ENCODE data around the gene FLT1. TPM values are rescaled to one million over a fixed set of nuclear protein-coding genes. Genes with fewer than 3 reads are reported as not detected.
A peak's percentile ranks its signal among the peaks of the same experiment; 100 is the strongest.

The FLT1 gene, protein sequence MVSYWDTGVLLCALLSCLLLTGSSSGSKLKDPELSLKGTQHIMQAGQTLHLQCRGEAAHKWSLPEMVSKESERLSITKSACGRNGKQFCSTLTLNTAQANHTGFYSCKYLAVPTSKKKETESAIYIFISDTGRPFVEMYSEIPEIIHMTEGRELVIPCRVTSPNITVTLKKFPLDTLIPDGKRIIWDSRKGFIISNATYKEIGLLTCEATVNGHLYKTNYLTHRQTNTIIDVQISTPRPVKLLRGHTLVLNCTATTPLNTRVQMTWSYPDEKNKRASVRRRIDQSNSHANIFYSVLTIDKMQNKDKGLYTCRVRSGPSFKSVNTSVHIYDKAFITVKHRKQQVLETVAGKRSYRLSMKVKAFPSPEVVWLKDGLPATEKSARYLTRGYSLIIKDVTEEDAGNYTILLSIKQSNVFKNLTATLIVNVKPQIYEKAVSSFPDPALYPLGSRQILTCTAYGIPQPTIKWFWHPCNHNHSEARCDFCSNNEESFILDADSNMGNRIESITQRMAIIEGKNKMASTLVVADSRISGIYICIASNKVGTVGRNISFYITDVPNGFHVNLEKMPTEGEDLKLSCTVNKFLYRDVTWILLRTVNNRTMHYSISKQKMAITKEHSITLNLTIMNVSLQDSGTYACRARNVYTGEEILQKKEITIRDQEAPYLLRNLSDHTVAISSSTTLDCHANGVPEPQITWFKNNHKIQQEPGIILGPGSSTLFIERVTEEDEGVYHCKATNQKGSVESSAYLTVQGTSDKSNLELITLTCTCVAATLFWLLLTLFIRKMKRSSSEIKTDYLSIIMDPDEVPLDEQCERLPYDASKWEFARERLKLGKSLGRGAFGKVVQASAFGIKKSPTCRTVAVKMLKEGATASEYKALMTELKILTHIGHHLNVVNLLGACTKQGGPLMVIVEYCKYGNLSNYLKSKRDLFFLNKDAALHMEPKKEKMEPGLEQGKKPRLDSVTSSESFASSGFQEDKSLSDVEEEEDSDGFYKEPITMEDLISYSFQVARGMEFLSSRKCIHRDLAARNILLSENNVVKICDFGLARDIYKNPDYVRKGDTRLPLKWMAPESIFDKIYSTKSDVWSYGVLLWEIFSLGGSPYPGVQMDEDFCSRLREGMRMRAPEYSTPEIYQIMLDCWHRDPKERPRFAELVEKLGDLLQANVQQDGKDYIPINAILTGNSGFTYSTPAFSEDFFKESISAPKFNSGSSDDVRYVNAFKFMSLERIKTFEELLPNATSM (N-terminal part only)
- polyA plus RNA-seq, result 0.26 TPM

DNA sequence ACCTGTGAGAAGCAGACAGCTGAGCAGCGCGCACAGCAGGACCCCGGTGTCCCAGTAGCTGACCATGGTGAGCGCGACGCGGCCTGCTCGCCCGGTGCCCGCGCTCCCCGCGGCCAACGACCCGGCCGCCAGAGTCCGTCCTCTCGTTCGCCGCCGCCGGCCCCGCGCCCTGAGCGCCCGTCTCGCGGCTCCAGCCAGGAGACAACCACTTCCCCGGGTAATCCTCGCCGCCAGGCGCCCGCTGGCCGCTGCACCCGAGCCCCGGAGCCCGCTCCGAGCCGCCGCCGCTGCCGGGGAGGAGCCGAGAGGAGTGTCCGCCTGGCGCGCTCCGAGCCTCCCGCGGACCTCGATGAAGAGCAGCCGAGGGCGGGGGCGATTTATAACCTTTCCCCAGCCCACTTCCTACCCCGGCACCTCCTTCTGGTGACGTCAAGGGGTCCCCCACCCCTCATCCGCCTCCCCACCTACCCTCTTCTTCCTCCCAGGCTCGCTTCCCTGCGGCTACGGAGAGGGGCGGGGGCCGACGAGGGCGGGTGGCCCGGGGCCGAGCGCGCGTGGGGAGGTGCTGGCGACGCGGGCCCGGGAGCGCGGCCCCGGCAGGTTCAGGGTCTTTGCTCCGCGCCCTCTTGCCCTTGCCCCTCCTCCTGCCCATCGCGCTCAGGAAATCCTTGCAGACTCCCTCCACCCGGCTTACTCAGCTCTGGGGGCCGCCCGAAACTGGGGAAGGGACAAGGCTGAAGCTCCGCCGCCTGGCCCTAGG, at the start of gene FLT1:
Gene FLT1, minus strand, starts transcription at position 351 of the 760 bp plus-strand sequence. Its CDS starts 285 bp downstream, at position 66.
- peaks cover 34% of the 10 kb centered on the region for H3K27me3 Mint-ChIP-seq
- peak within 1 kb of the TSS; percentile 4 to 79 (median 38) for H3K4me3 Mint-ChIP-seq
- peaks cover 4 to 10% (median 9%) of the 10 kb centered on the region in 3 donors for H3K4me1 Mint-ChIP-seq
- H3K9me3 Mint-ChIP-seq, result peaks cover 0 to 2% (median 0%) of the 10 kb centered on the region in 3 donors
- H3K36me3 Mint-ChIP-seq, result no peaks in the 10 kb centered on the region
- H3K27ac Mint-ChIP-seq, result no peak within 1 kb of the TSS

DNA sequence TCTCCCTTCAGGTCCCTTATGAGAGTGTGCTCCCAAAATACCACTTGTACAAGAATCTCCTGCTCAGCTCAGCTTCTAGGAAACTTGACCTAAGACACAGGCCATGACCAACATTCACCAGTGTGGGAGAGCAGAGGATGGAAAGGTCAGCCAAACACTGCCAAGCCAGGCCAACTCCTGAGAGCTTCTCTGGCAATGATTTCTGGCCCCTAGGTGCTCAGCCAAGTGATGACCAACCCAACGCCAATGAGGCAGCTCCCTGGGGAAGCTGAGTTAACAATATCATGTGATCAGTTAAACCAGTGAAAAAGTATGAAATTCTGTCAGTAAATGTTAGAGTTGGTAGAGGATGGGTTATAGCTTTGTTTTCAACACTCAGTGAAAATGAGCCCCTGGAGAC, 49.1 kb upstream of the FLT1 start:
- Mint-ChIP-seq H3K9me3 (peaks cover 0 to 11% (median 5%) of the 10 kb centered on the region in 3 donors), H3K4me3 (no peak overlapping the region), H3K36me3 (no peaks in the 10 kb centered on the region), H3K4me1 (peaks cover 0 to 10% (median 6%) of the 10 kb centered on the region in 3 donors), H3K27ac (no peak overlapping the region), H3K27me3 (peaks cover 20% of the 10 kb centered on the region)

DNA sequence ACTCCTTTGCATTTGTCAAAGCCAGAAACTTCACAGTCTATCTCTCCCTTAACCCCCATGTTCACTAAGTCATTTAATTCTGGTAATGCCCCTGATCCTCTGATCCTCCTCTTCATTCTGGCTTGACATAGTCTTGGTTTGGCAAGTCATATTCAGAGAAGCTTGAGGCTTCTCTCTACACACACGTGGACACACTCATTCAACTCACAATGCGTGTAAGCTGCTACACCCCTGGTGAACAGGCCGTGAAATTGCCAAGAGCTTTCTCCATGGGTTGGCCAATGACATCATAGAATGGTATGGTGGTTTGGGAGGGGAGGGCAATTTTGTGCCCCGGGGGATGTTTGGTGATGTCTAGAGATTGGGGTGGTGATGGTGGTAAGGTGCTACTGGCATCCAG, 47.9 kb upstream of the FLT1 start:
- Mint-ChIP-seq H3K4me3 (no peak overlapping the region), H3K27ac (no peak overlapping the region)

DNA sequence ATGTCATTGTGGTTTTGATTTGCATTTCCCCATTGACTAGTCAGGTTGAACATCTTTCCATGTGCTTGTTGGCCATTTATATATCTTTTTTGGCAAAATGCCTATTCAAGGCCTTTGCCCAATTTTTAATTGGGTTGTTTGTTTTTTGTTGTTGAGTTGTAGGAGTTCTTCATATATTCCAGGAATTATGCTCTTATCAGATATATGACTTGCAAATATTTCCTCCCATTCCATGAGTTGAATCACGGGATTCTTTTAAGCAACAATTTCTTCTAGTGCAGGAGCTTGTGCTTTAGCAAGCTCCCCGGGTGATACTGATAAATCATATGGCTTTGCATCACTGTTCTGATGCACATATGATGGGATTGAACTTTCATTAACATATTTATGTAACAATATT, 47.0 kb upstream of the FLT1 start:
- H3K4me1 Mint-ChIP-seq, result peaks cover 0 to 10% (median 6%) of the 10 kb centered on the region in 3 donors
- H3K4me3 Mint-ChIP-seq, result no peak overlapping the region
- H3K27me3 Mint-ChIP-seq, result peaks cover 22% of the 10 kb centered on the region
- peaks cover 0 to 11% (median 5%) of the 10 kb centered on the region in 3 donors for H3K9me3 Mint-ChIP-seq
- H3K27ac Mint-ChIP-seq, result no peak overlapping the region
- no peaks in the 10 kb centered on the region for H3K36me3 Mint-ChIP-seq

More for the DNA sequence above, 47.9 kb upstream of the FLT1 start:
- Mint-ChIP-seq H3K4me1 (peaks cover 0 to 10% (median 6%) of the 10 kb centered on the region in 3 donors), H3K9me3 (peaks cover 0 to 11% (median 5%) of the 10 kb centered on the region in 3 donors), H3K36me3 (no peaks in the 10 kb centered on the region), H3K27me3 (peaks cover 23% of the 10 kb centered on the region)

DNA sequence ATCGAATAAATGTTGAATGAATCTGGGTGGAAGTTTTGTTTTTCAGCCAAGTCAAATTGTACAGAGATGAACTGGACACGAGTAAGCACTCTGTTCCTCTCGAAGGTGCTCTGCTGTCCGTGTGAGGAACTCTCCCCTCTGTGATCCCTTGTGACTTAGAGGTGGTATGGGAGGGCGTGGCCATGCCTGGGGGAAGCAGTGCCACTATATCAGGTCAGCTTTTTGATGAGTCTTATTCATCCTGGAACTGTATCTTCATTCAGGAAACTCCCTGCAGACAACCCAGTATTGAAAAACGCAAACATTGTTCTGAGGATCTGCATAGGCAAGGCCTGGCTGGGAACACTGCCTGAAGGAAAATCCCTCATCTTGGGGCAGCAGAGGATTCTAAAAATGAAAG, 45.7 kb upstream of the FLT1 start:
- Mint-ChIP-seq H3K4me3 (no peak overlapping the region), H3K4me1 (peaks cover 0 to 10% (median 6%) of the 10 kb centered on the region in 3 donors), H3K27ac (no peak overlapping the region), H3K36me3 (no peaks in the 10 kb centered on the region), H3K9me3 (peaks cover 0 to 11% (median 7%) of the 10 kb centered on the region in 3 donors), H3K27me3 (peaks cover 23% of the 10 kb centered on the region)

DNA sequence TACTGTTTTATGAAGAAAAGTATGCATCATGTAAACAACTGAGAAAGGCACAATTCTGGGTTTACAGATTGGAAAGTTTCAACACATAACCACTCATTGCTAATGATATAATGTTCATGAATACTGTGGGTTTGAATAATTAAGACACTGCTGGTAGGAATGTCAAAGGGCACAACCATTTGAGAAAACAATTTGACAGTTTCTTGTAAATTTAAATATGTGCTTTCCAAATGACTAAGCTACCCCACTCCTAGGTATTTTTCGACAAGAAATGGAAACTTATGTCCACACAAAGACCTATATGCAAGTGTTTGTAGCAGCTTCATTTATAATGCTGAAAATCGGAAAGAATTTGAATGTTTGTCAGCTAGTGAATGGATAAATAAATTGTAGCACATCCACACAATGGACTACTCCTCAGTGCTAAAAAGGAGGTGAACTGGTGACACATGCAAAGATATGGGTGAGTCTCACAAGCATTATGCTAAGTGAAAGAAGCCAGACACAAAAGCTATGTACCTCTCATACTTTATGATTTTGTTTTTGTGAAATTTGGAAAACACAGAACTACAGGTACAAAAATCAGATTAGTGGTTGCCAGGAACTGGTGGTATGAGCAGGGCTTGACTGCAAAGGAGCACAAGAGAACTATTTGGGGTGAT, 44.8 kb upstream of the FLT1 start:
- Mint-ChIP-seq H3K9me3 (peaks cover 0 to 11% (median 8%) of the 10 kb centered on the region in 3 donors), H3K27me3 (peaks cover 27% of the 10 kb centered on the region), H3K4me1 (peaks cover 0 to 10% (median 6%) of the 10 kb centered on the region in 3 donors), H3K27ac (no peak overlapping the region), H3K36me3 (no peaks in the 10 kb centered on the region), H3K4me3 (no peak overlapping the region)

DNA sequence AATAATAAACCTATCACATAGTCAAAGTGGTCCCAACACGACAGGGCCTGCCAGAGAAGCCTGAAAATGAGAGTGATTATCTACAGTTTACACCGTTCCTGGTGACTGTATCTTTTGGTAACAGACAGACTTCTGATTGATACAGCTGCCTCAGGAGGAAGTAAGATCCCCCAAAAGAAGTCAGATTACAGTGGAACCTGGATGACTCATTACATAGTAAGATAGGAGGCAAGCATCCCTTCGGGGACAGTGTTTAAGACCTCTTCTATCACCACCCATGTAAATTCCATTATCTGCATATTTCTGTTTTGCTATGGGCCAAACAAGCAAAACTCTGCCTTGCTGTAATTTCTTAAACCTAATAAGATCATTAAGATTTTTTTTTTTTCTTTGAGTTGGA, 44.0 kb upstream of the FLT1 start:
- Mint-ChIP-seq H3K4me1 (peaks cover 0 to 10% (median 6%) of the 10 kb centered on the region in 3 donors), H3K27me3 (peaks cover 33% of the 10 kb centered on the region), H3K4me3 (no peak overlapping the region), H3K27ac (no peak overlapping the region), H3K9me3 (peaks cover 0 to 8% (median 2%) of the 10 kb centered on the region in 3 donors), H3K36me3 (no peaks in the 10 kb centered on the region)

DNA sequence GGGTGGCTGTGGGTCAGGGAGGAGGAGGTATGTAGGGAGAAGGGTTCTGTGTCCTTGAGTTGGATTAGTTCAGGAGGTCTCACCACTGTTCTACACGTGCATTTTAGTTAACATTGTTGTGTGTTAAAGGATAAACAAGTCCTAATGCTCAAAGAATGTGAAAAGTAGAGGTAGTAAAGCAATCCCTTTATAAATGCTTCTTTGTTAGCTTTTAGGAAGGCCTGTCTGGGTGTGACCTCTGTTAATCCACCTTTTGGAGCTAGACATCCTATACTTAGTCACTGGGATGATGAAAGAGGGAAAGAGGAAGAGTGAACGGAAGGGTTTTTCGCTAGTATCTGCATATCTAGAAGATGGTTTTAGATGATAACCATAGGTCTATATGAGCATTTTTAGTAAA, 42.2 kb upstream of the FLT1 start:
- Mint-ChIP-seq H3K9me3 (peaks cover 0 to 5% (median 0%) of the 10 kb centered on the region in 3 donors), H3K4me3 (no peak overlapping the region), H3K4me1 (peaks cover 0 to 10% (median 6%) of the 10 kb centered on the region in 3 donors), H3K36me3 (no peaks in the 10 kb centered on the region), H3K27ac (no peak overlapping the region), H3K27me3 (peaks cover 37% of the 10 kb centered on the region)

DNA sequence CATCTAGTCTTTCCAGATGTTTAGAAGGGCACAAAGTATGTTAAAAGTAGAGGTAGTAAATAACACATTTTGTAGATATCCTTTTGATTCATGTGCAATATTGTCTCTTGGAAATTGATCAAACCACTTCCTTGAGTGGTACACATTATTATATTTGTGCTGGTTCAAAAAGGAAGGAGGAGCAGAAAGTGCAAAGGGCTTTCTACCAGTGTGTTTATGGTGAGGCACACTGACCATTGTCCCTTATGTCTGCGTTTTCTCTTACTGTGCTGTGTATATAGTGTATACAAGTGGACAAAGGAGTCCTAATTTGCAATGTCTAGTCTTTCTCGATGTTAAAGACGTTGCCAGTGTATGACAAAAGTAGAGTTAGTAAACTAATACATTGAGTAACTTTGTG, 41.4 kb upstream of the FLT1 start:
- H3K27me3 Mint-ChIP-seq, result peaks cover 37% of the 10 kb centered on the region
- peaks cover 0 to 9% (median 6%) of the 10 kb centered on the region in 3 donors for H3K4me1 Mint-ChIP-seq
- H3K9me3 Mint-ChIP-seq, result peaks cover 0 to 5% (median 0%) of the 10 kb centered on the region in 3 donors
- H3K27ac Mint-ChIP-seq, result no peak overlapping the region
- no peak overlapping the region for H3K4me3 Mint-ChIP-seq
- H3K36me3 Mint-ChIP-seq, result no peaks in the 10 kb centered on the region

DNA sequence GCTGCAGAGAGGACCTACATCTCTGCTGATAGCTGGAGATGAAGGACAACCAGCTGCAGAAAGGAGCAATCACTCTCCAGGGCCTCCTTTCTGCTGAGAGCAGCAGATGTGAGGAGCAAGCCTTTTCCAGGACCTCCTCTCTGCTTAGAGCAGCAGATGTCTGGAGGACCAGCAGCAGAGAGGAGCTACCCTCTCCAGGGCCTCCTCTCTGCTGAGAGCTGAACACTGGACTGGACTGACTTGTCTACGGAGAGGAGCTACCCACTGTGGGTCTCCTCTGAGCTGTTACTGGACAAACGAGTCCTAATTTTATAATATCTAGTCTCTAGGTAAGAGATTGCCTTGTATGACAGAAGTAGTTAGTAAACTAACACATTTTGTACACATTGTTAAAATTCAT, 40.8 kb upstream of the FLT1 start:
- Mint-ChIP-seq H3K4me3 (no peak overlapping the region), H3K4me1 (peaks cover 0 to 8% (median 4%) of the 10 kb centered on the region in 3 donors), H3K27ac (no peak overlapping the region), H3K9me3 (peaks cover 0 to 5% (median 0%) of the 10 kb centered on the region in 3 donors), H3K27me3 (peaks cover 37% of the 10 kb centered on the region), H3K36me3 (no peaks in the 10 kb centered on the region)

DNA sequence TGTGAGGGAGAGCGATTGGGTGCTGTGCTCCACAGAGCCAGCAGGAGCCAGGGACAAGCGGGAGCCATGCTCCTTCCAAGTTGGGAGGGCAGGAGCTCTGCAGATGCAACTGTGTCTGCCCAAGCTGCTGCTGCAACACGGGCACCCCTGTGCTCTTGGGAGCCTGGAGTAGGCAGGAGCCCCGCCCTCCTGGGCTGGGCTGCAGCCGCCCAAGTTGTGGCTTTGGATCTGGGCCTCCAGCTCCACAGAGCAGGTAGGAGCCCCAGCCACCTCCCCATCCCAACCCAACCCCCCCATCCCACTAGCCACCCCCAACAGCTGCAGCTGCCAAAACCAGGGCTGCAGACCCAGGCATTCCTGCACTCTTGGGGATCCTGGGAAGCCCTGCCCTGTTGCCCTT, 39.9 kb upstream of the FLT1 start:
- Mint-ChIP-seq H3K9me3 (peaks cover 0 to 5% (median 0%) of the 10 kb centered on the region in 3 donors), H3K27ac (no peak overlapping the region), H3K4me3 (no peak overlapping the region), H3K27me3 (peaks cover 28% of the 10 kb centered on the region), H3K36me3 (no peaks in the 10 kb centered on the region), H3K4me1 (no peaks in the 10 kb centered on the region)

DNA sequence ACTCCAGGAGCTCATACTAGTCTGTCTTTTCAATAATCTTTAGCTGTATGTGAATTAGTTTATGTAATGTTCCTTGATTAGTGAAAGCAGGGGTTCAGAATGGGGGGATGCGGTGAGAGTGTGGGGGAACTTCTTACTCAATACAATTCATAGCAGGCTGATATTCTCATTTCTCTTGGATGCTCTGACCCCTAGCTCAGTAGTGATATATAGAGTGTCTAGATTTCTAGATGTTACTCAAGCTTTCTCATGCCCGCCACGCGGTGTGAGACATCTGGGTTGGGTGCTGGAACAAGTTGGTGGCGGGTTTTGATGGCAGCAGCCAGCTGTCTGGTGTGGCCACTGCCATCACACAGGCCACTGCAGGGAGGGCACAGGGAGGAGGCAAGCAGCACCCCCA, 39.3 kb upstream of the FLT1 start:
- Mint-ChIP-seq H3K27ac (no peak overlapping the region), H3K36me3 (no peaks in the 10 kb centered on the region), H3K4me1 (no peaks in the 10 kb centered on the region), H3K27me3 (peaks cover 26% of the 10 kb centered on the region), H3K4me3 (no peak overlapping the region), H3K9me3 (peaks cover 0 to 5% (median 0%) of the 10 kb centered on the region in 3 donors)

DNA sequence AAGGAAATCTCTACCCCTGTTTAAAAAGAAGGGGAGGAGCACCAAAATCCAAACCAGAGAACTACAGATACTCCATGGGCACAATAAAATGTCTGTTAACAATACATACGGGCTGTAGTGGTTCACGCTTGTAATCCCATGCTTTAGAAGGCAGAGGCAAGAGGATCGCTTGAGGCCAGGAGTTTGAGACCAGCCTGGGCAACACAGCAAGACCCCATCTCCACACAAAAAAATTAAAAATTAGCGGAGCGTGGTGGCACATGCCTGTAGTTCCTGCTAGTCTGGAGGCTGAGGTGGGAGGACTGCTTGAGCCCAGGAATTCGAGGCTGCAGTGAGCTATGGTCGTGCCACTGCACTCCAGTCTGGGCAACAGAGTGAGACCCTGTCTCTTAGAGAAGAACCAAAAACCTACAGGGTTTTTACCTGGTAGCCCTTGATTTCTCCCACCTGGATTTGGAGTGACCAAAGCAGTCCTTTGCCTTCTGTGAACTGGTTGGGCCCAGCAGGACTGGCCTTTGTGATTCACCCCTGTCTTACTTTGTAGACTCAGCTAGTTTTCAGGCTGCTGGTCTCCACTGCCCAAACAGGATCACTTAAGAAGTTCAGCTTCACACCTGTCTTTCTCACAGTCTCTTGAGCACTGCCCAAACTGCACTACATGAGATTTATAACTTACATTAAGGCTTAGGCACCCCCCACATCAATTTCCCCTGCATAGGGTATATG, 38.7 kb upstream of the FLT1 start:
- Mint-ChIP-seq H3K27ac (no peak overlapping the region), H3K9me3 (peaks cover 0 to 5% (median 0%) of the 10 kb centered on the region in 3 donors), H3K27me3 (peaks cover 32% of the 10 kb centered on the region), H3K4me3 (peak overlapping the region in 2 of 4 donors; percentile 48 to 73), H3K4me1 (no peaks in the 10 kb centered on the region), H3K36me3 (no peaks in the 10 kb centered on the region)
